ENCODE results near the gene BLTP2.

The BLTP2 gene

DNA sequence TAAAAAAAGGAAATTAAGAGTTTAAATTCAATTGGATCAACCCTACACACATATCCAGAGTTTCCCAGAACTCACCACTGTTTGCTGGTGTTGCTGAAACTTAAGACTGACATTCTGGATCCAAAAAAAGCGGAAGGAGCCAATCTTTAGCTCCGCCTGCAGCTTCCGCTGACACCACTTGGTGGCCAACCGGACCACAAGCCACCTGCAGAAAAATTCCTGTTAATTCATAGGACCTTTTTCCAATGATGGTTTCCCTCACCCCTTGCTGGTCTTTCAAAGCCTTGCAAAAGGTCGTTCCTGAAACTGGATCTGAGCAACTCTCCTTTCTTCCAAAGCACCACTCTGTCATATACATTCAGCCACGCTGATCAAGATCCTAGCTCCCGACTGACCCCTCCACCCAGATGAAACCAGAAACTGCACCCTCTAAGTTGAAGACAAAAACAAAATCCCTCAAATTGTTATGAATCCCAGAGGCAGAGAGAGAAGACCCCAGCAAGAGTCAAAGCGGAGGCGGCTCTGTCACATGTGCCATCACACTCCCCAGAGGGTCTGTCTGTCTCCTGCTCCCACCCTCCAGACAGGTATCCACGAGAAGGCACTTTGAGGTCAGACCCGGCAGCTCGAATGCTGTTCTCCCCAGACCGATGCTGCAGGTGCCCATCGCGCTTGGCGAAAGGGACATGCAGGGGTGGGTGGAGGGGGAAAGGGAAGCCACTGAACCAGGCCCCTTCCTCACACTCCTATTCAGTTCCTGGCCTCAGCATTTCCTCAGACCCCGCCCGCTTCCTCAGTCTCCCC lies 773 bp downstream of the BLTP2 start:
- no peak for TF ChIP-seq POLR2AphosphoS5 (IDR thresholded peaks at IDR 0.05; ENCODE audit: low read depth, low read length)
- TF ChIP-seq POLR2A (IDR thresholded peaks at IDR 0.05; ENCODE audit: low read depth, low read length) = no peak
- no peak for TF ChIP-seq TAF1 (IDR thresholded peaks at IDR 0.05; ENCODE audit: borderline replicate concordance, low read depth, low read length)
- peak; percentile 46 for DNase-seq (ENCODE audit: insufficient read length)
- peak; percentile 70 for FAIRE-seq

DNA sequence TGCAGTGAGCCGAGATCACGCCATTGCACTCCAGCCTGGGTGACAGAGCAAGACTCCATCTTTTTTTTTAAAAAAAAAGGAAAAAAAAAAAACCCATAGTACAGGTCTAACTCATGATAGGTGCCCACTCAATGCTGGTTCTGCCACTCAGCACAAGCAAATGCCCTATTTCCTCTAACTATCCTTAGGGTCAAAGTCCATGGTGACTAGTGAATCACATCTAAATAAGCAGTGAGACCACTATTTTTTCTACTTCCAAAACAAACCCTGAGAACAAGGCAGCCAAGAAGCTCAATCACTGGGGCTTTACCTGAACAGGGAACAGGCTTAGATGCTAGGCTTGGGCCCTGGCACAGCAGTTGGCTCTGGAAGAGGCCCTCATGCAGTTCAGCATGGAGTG lies 3.4 kb downstream of the BLTP2 start:
- DNase-seq (ENCODE audit: insufficient read length) (no peak), FAIRE-seq (no peak)
- TF ChIP-seq POLR2AphosphoS5 (IDR thresholded peaks at IDR 0.05; ENCODE audit: low read depth, low read length) (no peak), POLR2A (IDR thresholded peaks at IDR 0.05; ENCODE audit: low read depth, low read length) (no peak)

- FAIRE-seq (no peak), DNase-seq (ENCODE audit: insufficient read length) (no peak)
- TF ChIP-seq POLR2A (IDR thresholded peaks at IDR 0.05; ENCODE audit: low read depth, low read length) (no peak), TAF1 (IDR thresholded peaks at IDR 0.05; ENCODE audit: borderline replicate concordance, low read depth, low read length) (no peak), POLR2AphosphoS5 (IDR thresholded peaks at IDR 0.05; ENCODE audit: low read depth, low read length) (no peak)
These were observed 9.5 kb downstream of the BLTP2 start for GRCh38 chr17:28635506-28635905.

DNA sequence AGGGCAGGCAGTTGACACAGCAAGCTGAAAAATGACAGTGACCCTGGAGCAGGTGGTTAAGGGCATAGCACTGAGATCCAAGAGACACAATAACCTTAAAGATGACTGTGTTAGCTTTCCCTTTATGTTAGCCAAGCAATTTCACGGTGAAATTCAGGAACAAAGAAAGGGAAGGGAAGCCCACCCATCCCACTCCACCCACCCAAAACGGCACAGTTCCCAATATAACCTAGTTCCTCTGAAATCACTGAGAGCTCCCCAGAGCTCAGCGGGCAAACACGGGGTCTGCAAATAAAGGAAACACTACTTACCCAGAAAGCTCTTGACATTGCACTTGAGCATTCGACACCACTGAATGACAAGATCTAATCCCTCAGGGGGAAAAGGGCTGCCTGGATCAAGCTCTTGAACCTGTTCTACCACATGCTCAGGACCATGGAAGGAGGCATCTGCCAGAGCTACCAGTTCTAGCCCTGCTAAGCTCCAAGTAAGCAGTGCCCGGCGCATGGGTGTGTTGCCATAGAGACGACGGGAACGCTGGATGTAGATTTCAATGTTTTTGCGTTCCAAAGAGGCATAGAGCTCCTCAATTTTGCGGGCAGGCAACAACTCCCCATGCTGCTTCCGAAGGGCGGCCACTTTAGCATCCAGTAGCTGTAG lies 10.6 kb downstream of the BLTP2 start:
- no peak for TF ChIP-seq TAF1 (IDR thresholded peaks at IDR 0.05; ENCODE audit: borderline replicate concordance, low read depth, low read length)
- no peak for TF ChIP-seq POLR2A (IDR thresholded peaks at IDR 0.05; ENCODE audit: low read depth, low read length)
- no peak for TF ChIP-seq POLR2AphosphoS5 (IDR thresholded peaks at IDR 0.05; ENCODE audit: low read depth, low read length)
- FAIRE-seq (no peak), DNase-seq (ENCODE audit: insufficient read length) (no peak)

DNA sequence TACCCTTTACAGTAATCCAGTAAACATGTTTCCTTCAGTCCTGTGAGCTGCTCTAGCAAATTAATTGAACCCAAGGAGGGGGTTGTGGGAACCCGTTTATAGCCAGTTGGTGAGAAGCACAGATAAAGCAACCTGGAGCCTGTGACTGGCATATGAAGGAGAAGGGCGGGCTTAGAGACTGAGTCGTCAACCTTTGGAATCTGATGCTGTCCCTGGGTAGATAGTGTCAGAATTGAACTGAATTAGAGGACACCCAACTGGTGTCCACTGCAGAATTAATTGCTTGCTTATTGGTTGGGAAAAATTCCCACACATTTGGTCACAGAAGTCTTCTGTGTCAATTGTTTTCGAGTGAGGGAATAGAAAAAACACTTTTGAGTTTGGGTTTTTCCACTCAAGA lies 18.1 kb downstream of the BLTP2 start:
- FAIRE-seq (no peak), DNase-seq (ENCODE audit: insufficient read length) (no peak)
- TF ChIP-seq POLR2AphosphoS5 (IDR thresholded peaks at IDR 0.05; ENCODE audit: low read depth, low read length) (no peak), POLR2A (IDR thresholded peaks at IDR 0.05; ENCODE audit: low read depth, low read length) (no peak), TAF1 (IDR thresholded peaks at IDR 0.05; ENCODE audit: borderline replicate concordance, low read depth, low read length) (no peak)

GRCh38 chr17:28624148-28624547 lies 20.8 kb downstream of the BLTP2 start:
- FAIRE-seq = no peak

DNA sequence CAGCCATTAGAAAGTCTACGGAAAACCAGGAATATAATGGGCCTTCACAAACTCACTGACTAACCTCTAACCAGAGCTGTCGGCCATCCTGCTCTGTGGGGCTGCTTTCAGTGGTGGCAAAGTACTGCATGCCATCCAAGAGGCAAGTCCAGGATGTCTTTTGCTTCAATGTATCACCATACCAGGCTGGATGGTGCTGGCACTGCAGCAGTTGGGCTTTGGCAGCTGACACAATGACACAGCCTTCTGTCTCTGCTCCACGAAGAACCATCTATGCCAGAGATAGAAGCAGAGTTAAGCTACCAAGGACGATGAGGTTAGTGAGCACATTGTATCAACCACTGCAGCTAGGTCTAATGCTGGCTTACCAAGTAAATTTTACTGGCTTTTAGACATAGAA lies 21.3 kb downstream of the BLTP2 start:
- no peak for TF ChIP-seq POLR2AphosphoS5 (IDR thresholded peaks at IDR 0.05; ENCODE audit: low read depth, low read length)
- TF ChIP-seq POLR2A (IDR thresholded peaks at IDR 0.05; ENCODE audit: low read depth, low read length) = no peak
- TF ChIP-seq TAF1 (IDR thresholded peaks at IDR 0.05; ENCODE audit: borderline replicate concordance, low read depth, low read length) = no peak
- no peak for FAIRE-seq
- no peak for DNase-seq (ENCODE audit: insufficient read length)

More at GRCh38 chr17:28624148-28624547, 20.8 kb downstream of the BLTP2 start:
- TF ChIP-seq POLR2AphosphoS5 (IDR thresholded peaks at IDR 0.05; ENCODE audit: low read depth, low read length) (no peak), POLR2A (IDR thresholded peaks at IDR 0.05; ENCODE audit: low read depth, low read length) (no peak), TAF1 (IDR thresholded peaks at IDR 0.05; ENCODE audit: borderline replicate concordance, low read depth, low read length) (no peak)
- no peak for DNase-seq (ENCODE audit: insufficient read length)

- DNase-seq (ENCODE audit: insufficient read length) (no peak), FAIRE-seq (no peak)
- no peak for TF ChIP-seq POLR2A (IDR thresholded peaks at IDR 0.05; ENCODE audit: low read depth, low read length)
- TF ChIP-seq POLR2AphosphoS5 (IDR thresholded peaks at IDR 0.05; ENCODE audit: low read depth, low read length) = no peak
- no peak for TF ChIP-seq TAF1 (IDR thresholded peaks at IDR 0.05; ENCODE audit: borderline replicate concordance, low read depth, low read length)
These were observed 22.8 kb downstream of the BLTP2 start for GRCh38 chr17:28622186-28622585.

- no peak for FAIRE-seq
- TF ChIP-seq POLR2A (IDR thresholded peaks at IDR 0.05; ENCODE audit: low read depth, low read length) (no peak), TAF1 (IDR thresholded peaks at IDR 0.05; ENCODE audit: borderline replicate concordance, low read depth, low read length) (no peak), POLR2AphosphoS5 (IDR thresholded peaks at IDR 0.05; ENCODE audit: low read depth, low read length) (no peak)
- no peak for DNase-seq (ENCODE audit: insufficient read length)
These were observed 24.9 kb downstream of the BLTP2 start for GRCh38 chr17:28620010-28620409.

- DNase-seq (ENCODE audit: insufficient read length) (no peak), FAIRE-seq (no peak)
- TF ChIP-seq TAF1 (IDR thresholded peaks at IDR 0.05; ENCODE audit: borderline replicate concordance, low read depth, low read length) = no peak
- no peak for TF ChIP-seq POLR2AphosphoS5 (IDR thresholded peaks at IDR 0.05; ENCODE audit: low read depth, low read length)
- no peak for TF ChIP-seq POLR2A (IDR thresholded peaks at IDR 0.05; ENCODE audit: low read depth, low read length)
These were observed 26.5 kb downstream of the BLTP2 start for GRCh38 chr17:28618464-28618863.

DNA sequence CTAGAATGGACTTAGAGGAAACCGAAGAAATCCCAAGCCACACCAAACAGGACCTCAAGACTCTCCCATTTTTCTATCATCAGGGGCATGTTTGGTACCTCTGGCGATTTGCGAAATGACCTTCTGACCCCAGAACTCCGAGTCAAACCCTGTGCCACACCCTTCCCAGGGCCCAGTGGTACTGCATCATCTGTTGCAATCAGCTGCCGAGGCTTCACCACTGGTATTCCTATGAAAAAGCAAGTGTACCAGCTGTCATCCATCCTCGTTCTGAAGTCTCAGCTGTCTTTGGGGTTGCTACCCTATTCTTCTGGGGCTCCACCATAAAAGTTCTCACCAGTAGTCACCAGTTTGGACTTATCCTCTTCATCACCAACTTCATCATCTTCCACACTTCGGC lies 28.7 kb downstream of the BLTP2 start:
- DNase-seq (ENCODE audit: insufficient read length) (no peak), FAIRE-seq (no peak)
- TF ChIP-seq POLR2AphosphoS5 (IDR thresholded peaks at IDR 0.05; ENCODE audit: low read depth, low read length) (no peak), POLR2A (IDR thresholded peaks at IDR 0.05; ENCODE audit: low read depth, low read length) (no peak), TAF1 (IDR thresholded peaks at IDR 0.05; ENCODE audit: borderline replicate concordance, low read depth, low read length) (no peak)

Measured in GM12892 (cell line).